Middle frontal gyrus (tissue), 1 donor: ENCODE measurements around the gene CNN2.

Source experiments
- DNase-seq: peaks from one replicate; pipeline ENCODE4 v3.0.0-alpha.2; 2015; ENCODE audit warnings: low spot score; ENCODE audit errors: extremely low spot score

CNN2 gene

GRCh38 chr19:1049106-1049505 lies 22.7 kb downstream of the CNN2 start:
- no peak for DNase-seq

GRCh38 chr19:1049800-1050199 lies 23.4 kb downstream of the CNN2 start:
- DNase-seq: no peak

- DNase-seq: no peak
These were observed 24.8 kb downstream of the CNN2 start for GRCh38 chr19:1050989-1051788.

DNA sequence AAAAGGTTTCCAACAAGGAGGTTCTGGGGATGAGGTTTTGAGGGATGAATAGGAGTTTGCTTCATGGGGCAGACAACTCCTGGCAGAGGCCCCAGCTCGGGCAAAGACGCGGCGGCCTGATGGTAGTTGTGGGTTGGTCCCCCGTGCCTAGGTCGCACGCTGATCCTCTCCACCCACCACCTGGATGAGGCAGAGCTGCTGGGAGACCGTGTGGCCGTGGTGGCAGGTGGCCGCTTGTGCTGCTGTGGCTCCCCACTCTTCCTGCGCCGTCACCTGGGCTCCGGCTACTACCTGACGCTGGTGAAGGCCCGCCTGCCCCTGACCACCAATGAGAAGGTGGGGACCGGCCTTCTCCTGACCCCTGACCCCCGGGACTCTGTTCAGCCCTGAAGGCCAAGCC lies 25.4 kb downstream of the CNN2 start:
- DNase-seq: no peak

- DNase-seq: no peak
These were observed 26.1 kb downstream of the CNN2 start for GRCh38 chr19:1052349-1052975.

GRCh38 chr19:1053176-1054101 lies 27.0 kb downstream of the CNN2 start:
- no peak for DNase-seq

DNA sequence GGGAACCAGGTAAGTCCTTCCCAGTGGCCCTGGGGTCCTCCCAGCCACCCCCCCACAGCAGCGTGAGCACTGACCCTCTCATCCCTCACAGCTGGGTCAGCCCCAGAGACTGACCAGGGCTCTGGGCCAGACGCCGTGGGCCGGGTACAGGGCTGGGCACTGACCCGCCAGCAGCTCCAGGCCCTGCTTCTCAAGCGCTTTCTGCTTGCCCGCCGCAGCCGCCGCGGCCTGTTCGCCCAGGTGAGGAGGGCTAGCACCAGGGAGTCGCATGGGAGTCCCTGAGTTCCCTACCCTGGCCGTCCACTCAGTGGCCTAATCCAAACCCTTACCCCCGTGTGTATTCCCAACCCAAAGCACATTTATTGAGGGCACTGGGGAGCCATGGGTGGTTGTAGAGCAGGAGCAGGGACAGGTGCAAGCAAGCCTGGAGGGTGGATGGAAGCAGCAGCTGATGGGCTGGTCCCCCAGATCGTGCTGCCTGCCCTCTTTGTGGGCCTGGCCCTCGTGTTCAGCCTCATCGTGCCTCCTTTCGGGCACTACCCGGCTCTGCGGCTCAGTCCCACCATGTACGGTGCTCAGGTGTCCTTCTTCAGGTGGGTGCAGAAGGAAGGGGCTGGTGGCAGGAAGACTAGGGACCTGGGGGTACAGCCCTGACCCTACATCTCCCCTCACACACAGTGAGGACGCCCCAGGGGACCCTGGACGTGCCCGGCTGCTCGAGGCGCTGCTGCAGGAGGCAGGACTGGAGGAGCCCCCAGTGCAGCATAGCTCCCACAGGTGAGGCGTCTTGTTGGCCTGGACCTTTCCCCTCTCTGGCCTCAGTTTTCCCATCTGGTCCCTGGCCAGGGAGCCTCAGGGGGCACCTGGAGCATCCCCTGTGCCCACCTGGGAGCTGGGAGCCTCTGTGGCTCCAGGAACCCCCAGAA lies 28.0 kb downstream of the CNN2 start:
- DNase-seq: no peak

DNA sequence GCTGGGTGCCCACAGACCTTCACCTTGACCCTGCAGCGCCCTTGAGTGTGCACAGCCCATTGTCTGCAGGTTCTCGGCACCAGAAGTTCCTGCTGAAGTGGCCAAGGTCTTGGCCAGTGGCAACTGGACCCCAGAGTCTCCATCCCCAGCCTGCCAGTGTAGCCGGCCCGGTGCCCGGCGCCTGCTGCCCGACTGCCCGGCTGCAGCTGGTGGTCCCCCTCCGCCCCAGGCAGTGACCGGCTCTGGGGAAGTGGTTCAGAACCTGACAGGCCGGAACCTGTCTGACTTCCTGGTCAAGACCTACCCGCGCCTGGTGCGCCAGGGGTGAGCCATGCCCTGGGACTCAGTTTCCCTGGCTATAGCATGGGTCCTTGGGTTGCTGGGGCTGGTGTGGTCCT lies 28.6 kb downstream of the CNN2 start:
- DNase-seq: no peak

GRCh38 chr19:1055886-1056620 lies 29.6 kb downstream of the CNN2 start:
- no peak for DNase-seq

GRCh38 chr19:1057176-1057855 lies 30.9 kb downstream of the CNN2 start:
- no peak for DNase-seq

GRCh38 chr19:1058112-1058511 lies 31.7 kb downstream of the CNN2 start:
- DNase-seq: no peak

- no peak for DNase-seq
These were observed 34.3 kb downstream of the CNN2 start for GRCh38 chr19:1060689-1061088.

DNA sequence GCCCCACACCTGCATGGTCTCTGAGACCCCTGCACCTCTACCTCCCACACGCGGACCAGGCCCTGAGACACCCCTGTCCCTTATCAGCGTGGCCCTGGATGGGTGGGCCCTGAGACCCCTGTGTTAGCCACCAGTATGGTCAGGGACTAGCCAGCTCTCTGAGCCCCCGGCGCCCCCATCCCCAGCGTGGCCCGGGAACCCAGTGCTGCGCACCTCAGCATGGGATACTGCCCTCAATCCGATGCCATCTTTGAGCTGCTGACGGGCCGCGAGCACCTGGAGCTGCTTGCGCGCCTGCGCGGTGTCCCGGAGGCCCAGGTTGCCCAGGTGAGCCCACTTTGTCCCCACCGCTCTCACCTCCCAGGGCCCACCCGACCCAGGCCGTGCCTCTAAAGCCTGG lies 35.6 kb downstream of the CNN2 start:
- DNase-seq: no peak

GRCh38 chr19:1062387-1063029 lies 36.1 kb downstream of the CNN2 start:
- DNase-seq: no peak

DNA sequence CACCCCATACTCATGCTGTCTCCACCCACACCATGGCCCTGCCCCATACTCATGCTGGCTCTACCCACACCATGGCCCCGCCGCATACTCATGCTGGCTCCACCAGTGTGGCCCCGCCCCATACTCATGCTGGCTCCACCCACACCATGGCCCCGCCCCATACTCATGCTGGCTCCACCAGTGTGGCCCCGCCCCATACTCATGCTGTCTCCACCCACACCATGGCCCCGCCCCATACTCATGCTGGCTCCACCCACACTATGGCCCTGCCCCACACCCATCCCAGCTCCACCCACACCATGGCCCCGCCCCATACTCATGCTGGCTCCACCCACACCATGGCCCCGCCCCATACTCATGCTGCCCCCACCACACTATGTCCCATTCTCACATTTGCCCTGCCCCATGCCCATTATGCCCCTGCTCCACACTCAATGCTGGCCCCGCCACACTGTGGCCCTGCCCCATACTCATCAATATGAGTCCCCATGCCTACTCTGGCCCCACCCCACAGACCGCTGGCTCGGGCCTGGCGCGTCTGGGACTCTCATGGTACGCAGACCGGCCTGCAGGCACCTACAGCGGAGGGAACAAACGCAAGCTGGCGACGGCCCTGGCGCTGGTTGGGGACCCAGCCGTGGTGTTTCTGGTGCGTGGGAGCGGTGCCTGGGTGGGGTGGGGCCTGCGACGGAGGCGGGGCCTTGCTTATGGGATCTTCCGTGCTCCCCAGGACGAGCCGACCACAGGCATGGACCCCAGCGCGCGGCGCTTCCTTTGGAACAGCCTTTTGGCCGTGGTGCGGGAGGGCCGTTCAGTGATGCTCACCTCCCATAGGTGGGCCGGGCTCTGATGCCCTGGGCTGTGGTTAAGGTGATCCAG lies 36.9 kb downstream of the CNN2 start:
- DNase-seq: no peak

DNA sequence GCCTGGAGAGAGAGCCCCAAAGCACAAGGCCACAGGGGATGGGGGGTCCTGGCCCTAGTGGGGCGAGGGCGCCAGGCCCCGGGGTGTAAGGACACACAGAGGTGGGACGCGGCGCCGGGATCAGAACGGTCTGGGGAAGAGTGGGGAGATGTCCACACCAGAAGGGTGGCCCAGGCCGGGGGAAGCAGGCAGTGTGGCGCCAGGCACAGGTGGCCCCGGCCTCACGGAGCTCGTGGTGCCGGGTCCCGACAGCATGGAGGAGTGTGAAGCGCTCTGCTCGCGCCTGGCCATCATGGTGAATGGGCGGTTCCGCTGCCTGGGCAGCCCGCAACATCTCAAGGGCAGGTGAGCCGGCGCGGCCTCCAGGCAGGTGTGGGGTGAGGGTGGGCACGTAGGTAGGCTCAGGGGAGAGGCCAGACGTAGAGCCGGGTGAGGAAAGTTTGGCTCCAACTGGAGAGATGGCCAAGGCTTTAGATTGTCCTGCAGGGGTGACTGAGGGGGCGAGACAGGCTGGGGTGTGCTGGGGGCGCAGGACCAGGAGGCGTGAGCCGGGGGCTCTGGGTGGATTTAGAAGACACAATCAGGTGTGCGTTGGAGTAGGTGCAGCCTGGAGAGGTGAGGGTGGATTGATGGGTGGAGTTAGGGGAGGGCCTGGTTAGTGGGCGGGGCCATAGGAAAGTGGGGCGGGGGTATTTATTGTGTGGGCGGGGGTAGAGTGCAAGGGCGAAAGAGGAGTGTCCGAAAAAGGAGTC lies 37.7 kb downstream of the CNN2 start:
- DNase-seq: no peak
